HG03457 (cell line): Measurements from ENCODE around the gene SPATA20.

Source experiments
- ATAC-seq: cut with Tn5 transposase; IDR thresholded peaks from one replicate; pipeline ENCODE4 v1.9.1; 2021; ENCODE audit warnings: moderate number of reproducible peaks; ENCODE audit not compliant: unreplicated experiment

The SPATA20 gene

DNA sequence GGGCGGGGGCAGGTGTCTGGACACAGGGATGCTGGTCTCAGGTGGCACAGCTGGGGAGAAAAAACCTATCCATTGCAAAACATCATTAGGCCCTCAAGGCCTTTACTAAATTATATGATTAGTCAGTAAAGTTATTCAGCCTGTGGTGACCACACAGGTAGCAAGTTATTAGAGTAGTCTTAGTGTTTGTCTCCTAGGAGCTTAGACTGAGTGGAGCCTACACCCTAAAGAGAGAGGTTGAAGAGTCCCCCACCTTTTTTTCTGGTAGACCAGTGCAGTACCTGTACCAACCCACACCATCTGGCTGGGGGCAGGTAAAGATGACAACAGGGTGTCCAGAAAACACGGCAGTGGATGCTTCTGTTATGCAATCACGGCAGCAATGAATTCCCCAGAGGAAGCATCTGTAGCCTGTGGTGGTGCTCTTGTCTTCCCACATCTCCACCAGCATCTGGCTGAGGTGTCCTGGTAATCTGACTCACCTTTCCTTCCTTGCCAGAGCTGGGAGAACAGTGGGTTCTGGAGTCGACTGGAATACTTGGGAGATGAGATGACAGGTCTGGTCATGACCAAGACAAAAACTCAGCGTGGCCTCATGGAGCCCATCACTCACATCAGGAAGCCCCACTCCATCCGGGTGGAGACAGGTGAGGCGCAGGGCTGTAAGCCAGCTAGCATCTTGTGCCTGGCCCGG, 27.7 kb upstream of the SPATA20 start:
- ATAC-seq = no peak

DNA sequence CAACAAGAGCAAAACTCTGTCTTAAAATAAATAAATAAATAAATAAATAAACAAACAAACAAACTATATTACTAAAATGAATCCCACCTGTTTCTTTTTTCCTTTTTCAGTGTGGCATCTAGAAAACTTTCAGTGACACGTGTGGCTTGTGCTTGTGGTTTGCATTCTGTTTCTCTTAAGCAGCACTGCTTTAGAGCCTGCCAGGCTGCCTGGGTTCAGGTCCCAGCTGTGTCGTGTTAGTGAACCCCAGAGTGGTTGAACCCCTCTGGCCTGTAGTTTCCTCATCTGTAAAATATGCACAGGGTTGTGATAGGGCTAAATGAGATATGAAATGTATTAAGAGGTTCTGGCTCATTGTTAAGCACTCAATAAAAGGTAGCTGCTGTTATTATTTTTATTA, 26.5 kb upstream of the SPATA20 start:
- ATAC-seq = no peak

DNA sequence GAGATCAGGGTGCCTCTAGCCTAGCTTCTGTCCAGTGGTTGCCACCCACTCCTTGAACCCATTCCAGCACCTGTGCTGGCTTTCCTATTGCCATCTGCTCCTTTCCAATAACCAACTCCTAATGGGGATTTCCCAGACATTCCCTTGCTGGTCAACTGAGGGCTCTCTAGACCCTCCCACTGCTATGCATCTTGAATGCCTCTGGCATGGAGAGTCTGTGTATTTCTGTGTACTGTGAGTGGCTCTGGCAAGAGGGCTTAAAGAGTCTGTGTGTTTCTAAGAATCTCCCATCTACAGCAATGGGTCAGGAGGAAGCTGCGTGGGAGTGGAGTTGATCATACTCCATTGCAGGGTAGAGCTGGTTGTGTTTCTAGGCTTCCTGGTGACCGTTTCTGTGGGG, 25.5 kb upstream of the SPATA20 start:
- ATAC-seq = no peak

DNA sequence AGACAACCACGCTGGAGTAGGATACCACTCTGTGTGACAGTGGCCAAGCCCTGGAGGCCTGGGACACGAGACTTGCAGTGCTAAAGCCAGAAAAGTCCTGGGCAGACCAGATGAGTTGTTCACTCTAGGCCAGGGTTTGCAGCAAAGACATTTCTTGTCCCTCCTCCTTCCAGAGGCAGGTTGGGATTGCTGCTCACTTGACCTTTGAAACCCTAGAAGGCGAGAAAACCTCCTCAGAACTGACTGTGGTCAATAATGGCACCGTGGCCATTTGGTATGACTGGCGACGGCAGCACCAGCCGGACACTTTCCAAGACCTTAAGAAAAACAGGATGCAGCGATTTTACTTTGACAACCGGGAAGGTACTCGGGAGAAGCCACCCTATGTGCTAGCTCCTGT, 24.2 kb upstream of the SPATA20 start:
- no peak for ATAC-seq

DNA sequence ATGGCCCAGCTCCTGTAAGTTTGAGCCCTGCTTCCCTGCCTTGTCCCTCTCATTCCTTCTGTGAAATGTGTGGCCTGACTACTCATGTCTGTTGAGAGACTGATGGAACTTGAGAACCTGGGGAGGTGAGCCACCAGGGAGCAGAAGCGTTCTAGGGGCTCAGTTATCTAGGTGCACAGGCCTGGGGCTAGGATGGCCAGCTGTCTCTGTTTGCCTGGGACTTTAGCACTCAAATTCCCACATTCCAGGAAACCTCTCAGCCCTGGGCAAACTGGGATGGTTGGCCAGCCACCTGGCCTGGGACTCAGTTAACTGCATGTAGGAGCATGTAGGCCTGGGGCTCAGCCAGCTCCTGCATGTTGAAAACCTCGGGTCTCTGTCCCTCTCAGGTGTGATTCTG, 23.8 kb upstream of the SPATA20 start:
- no peak for ATAC-seq

DNA sequence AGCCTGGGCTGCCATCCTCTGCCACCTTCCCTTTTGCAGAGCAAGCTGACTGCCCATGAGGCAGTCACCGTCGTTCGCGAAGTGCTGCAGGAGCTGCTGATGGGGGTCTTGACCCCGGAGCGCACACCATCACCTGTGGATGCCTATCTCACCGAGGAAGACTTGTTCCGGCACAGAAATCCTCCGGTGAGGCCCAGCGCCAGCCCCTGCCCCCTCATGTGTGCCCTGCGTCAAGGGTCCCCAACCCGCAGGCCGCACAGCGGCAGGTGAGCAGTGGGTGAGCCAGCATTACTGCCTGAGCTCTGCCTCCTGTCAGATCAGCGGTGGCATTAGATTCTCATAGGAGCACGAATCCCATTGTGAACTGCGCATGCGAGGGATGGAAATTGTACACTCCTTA, 22.1 kb upstream of the SPATA20 start:
- no peak for ATAC-seq

DNA sequence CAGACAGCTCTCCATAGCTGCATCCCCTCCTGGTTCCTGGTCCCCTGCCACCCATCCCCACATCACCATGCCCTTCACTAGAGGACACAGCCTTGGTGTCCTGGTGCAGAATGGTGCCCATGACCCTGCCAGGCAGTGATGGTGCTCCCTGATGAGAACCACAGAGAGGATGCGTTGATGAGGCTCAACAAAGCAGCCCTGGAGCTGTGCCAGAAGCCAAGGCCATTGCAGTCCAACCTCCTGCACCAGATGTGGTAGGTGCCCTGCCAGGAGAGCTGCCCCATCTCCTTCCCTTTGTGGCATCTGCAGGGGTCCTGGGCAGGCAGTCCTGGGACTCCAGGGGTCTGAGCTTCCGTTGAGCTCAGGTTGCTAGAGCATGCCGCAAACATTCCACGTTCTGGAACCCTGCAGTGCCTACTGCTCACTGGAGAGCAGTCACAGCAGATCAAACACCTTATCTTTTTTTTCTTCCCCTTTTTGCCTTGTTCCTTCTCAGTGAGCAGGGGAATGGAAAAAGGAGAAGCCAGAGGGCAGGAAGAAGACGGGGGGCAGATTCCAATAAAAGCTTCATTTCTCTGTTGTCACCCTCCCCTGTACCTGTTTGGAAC, 19.7 kb upstream of the SPATA20 start:
- ATAC-seq = no peak

DNA sequence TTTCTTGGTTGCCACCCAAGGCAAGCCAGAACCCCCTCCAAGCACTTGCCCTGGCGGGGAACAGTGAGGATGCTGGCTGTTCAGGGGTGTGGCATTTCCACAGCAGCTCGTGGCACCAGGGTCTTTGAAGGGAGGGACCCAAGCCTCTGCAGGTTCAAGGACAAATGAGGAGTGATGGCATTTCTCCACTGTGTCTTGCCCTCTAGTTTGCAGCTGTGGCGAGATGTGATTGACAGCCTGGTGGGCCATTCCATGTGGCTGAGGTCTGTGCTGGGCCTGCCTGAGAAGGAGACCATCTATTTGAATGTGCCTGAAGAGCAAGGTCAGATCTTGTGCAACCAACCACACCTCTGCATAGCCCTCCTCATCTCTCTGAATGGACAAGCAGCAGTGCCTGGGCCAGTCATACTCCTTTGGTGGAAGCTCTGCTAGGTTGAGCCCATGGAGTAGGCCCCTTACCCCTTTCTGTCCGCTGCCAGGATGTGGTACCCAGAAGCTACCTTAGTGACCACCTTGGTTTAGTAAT, 19.0 kb upstream of the SPATA20 start:
- no peak for ATAC-seq

DNA sequence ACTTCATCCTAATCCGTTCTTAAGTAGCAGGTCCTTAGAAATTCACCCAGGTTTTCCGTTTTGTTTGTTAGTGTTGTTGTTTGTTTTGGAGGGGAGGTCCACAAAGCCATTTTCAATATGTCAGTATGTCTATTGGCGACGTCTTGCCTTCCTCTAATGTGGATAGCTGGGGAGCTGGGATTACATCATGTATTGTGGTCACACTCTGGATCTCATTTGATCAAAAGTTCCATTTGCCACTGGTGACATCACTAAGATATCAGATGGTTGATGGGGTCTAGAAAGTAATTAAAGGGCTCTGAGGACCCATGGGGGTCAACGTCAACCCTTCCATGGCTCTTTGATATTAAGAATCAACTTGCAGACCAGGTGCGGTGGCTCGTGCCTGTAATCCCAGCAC, 17.1 kb upstream of the SPATA20 start:
- ATAC-seq = no peak

DNA sequence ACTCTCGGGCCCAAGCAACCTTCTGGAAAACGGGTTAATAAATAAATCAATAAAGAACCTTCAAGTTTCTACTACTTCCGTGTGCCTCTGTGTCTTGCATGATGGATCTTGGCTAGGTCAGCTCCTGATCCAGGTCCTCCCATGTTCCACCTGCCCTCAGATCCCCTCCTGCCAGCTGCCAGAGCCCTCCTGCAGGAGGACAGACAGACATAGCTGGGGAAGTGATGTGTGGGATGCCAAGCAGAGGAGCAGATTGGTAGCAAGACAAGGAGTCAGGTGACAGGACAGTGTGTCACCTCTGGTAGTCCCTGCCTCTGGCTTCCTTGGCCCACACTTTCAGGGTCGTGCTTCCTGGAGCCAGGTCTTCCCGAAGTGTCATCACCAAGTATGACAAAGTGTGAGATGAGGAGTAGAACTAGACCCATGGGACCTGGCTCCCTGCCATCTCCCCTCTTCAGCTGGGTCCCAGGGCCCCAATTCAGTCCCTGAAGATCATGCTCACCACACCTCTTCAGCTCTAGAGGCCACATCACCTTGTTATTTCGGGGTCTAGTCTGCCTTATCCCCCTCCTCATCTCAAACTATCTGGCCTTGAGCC, 15.4 kb upstream of the SPATA20 start:
- no peak for ATAC-seq

DNA sequence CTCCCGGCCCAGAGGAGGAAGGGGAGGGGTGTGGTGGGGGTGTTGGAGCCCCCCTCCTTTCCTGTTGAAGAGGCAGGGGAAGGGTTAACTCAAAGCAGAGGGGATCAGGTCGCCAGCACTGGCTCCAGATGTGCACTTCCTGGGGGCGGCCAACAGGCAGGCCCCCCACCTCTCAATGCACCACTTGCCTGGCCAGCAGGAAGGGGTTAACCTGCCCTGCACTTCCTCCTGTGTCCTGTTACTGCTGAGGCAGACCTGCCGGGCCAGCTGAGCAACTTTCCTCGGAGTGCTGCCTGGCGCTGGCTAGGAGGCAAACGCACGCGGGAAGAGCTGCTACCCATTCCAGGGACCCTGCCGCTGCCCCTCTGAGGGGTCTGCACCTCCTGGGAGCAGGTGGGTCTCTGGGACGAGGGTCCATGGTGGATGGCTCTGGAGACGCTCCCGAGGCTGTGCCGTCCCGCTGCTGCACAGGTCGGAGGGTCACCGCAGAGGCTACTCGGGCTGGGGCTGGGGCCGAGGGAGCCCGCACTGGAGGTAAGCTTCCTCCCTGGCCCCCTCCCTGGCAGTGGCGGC, 14.4 kb upstream of the SPATA20 start, which contains the start of gene EPN3:
TSS of gene EPN3 (plus strand) at position 284 of the 573 bp plus-strand sequence. CDS start 3,822 bp downstream, outside the sequence.
- ATAC-seq = no peak

DNA sequence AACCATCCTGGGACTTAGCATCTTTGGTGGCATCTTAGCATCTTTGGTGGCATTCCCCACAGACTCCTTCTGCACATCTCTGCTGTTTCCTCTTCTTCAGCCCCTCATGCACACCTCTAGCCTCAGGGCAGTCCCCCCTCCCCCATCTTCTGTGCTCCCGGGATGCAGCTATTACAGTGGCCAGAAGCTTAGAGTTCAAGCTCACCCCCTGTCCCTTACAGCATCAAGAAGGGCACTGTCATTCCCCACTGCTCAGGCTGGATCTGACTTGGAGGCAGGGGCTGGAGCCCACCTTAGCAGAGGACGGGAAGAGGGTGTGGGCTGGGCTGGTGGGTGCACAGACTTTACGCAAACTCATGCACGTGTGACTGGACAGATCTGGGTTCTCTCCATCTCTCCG, 13.8 kb upstream of the SPATA20 start:
- ATAC-seq = no peak

DNA sequence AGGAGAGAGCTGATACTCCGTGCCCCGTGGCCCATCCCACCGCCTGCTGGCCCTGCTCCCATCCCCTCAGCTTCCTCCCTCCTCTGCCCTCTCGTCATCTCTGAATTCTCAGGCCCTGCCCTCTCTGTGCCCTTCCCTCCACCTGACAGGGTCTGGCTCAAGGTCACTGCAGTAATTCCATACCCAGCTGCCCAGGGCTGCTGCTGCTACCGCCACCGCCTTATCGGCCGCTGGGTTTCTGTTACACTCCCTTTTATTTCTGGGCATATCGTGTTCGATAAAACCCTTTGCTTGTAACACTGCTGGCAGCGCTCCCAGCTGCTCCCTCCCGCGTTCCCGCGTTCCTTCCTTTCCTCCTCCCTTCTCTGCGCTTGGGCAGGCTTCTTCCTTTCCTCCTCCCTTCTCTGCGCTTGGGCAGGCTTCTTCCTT, 13.2 kb upstream of the SPATA20 start:
- ATAC-seq = no peak

DNA sequence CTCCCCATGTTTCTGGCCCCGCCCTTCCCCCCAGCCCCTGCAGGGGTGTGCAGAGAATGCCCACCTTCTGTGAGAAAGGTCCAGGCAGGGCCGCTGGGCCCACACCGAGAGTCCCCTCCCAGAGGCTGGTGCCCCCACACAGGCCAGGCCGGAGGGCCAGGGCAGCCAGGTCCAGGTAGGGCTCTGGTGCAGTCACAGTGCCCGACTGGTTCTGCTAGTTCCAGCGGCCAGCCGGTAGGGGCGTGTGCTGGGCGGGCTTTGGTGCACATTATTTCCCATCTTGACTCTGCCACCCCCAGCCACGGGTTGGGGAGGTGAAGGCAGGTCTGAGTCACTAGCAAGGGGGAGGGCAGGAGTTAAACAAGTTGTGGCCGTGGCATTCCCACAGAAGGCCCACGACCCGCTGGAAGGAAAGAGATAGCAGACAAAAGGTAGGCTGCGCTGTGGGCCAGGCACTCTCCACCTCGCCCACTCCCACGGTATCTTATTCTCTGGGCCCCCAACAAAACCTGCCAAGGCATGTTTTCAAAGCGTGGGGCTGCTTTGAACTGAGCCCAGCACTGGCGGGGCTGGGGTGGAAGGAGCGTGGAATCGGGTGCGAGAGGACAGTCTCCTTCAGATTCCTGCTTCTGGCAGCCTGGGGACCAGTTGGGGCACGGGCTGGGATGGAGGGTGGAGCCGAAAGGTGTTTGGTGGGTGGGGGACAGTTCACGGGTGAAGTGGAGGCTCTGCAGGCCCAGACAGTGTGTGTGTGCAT, 12.6 kb upstream of the SPATA20 start:
- no peak for ATAC-seq

DNA sequence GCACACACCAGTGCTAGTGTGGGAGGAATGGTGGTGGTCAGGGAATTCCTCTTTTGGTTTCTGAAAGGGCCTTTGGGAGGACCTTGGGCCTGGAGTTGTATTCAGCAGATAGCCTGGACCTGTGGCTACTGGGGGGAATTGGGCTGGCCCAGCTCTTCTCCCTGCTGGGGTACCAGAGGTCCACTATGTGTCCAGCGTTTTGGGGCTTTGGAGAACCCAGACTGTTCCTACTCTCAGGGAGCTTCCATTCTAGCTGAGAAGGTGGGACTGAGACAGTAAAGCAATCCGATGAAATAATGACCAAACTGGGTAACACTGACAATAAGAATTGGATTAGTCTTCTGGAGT, 12.0 kb upstream of the SPATA20 start:
- ATAC-seq = no peak

DNA sequence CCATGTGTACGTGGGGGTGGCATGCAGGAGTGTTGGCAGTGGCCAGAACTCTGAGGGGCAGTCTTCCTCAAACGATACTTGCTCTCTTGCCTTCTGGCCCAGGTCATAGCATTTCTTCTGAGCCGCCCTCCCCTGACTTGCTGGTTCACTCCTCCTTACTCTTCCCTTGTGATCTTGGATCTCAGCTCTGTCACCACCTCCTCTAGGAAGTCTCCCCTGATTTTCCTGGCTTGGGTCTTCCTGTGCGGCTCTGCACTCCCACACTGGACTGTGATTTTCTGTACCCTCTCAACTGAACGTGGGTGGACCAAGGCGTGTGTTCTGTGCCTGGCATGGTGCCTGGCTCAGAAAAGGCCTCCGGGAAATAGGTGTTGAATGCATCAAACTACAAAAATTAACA, 11.6 kb upstream of the SPATA20 start:
- ATAC-seq = no peak

DNA sequence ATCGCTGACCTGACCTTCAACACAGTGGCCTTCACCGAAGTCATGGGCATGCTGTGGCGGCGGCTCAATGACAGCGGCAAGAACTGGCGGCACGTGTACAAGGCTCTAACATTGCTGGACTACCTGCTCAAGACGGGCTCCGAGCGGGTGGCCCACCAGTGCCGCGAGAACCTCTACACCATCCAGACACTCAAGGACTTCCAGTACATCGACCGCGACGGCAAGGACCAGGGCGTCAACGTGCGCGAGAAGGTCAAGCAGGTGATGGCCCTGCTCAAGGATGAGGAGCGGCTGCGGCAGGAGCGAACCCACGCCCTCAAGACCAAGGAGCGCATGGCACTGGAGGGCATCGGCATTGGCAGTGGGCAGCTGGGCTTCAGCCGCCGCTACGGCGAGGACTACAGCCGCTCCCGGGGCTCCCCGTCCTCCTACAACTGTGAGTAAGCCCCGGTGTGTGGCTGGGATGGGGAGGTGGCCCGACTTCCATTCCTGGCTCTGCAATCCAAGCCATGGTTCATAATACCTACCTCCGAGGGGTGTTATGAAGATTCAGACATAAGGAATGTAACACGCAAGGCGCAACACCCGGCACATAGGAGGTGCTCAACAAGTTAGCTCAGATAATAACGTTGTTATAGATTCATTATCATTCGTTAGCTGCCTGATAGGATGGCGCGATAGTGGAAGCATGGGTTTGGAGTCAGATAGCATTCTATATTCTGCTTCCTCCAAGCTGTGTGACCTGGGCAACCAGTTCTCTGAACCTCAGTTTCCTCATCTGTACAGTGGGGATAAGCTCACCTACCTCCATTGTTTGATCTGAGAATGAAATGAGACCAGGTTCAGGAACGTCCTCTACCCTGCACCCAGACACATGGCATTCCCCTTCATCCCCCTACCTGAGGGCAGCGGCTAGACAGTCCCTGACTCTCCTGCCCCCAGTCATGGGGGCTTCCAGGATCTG, 10.0 kb upstream of the SPATA20 start:
- no peak for ATAC-seq

DNA sequence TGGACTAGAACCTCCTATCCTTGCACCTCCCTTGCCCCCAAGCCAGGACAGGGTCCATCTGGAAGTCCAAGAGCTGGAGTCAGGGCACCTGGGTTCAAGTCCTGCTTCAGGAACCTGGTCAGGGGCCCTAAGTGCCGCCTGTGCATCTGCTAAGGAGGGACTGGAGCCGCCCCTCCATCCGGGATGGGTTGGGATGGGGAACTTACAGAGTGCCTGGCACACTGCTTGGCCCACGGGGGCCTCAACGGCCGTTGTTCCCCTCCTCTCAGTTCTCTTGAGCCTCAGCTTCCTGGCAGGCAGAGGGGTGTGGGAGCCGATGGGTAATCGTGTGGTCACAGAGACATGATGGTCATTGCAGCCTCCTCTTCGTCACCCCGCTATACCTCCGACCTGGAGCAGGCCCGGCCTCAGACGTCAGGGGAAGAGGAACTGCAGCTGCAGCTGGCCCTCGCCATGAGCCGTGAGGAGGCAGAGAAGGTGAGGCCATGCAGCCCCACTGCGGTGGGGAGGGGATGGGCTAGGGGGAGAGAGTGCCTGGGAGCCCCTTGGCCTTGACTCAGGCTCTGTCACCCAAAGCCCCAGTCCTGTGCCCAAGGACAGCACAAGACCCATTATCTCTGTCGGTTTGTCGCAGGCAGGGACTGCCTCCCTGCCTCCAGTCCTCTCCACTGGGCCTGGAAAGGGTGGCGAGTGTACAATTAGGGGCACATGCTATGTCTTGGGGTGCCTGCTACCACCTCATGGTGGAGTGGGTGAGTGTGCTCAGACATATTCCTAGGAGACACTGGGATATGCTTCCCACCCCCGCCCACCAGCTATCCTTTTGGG, 9.0 kb upstream of the SPATA20 start:
- ATAC-seq = no peak
